NCI-H187 (cell line): ENCODE data around the gene RAB11FIP3.
"Not testable (repeated sequence)": the region's sequence is repeated elsewhere in the genome, so short reads cannot be mapped to it uniquely, and the experiment has no call there.

Experiments
- DNase-seq, 2 experiments: peaks; one replicate each; lab custom pipeline; 2025; lab: John Stamatoyannopoulos, UW

The RAB11FIP3 gene

GRCh38 chr16:425082-425718, at the start of gene RAB11FIP3:
Gene RAB11FIP3, plus strand, starts transcription at chr16:425649. Its CDS starts 358 bp downstream, at chr16:426007.
- peak; percentile 82 to 89 for DNase-seq

DNA sequence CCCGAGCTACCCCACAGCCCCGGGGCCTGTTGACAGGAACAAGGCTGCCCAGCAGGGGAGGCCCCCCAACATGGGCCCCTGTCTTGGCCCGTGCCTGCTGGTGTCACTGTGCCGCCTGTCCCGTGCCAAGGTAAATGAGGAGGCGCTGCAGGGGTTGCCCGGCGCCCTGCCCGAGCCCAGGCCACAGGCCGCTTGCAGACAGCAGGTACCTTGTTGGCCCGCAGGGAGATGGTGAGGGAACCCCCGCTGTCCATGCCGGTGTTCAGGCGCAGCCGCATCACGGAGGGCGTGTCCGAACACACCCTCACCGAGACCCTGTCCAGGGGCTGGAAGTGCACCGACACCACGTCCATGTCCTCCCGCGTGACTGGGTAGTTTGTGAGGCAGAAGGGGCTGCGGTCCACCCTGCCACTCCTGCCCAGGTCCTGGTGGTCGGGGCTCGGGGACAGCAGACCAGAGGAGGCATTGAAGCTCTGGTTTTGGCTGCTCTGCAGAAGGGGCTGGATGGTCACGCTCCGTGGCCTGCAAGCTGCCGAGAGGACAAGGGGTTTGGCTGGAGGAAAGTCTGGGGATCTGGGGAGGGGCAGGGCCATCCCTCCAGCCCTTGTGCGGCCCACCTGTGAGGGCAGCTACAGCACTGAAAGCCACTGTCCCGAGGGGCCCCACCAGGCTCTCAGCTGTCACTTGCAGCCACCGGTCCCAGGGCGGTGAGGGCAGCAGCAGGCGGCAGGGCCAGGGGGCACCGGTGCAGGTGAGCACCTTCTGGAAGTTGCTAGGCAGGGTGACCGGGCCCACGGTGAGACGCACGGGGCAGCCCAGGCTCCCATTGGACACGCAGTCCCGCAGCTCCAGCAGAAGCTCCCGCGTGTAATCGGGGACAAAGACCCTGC, 49.3 kb upstream of the RAB11FIP3 start:
- DNase-seq = no peak

- no peak for DNase-seq
Measured at GRCh38 chr16:376817-377418, 48.5 kb upstream of the RAB11FIP3 start.

- no peak for DNase-seq
Measured at GRCh38 chr16:377419-377951, 48.0 kb upstream of the RAB11FIP3 start.

DNA sequence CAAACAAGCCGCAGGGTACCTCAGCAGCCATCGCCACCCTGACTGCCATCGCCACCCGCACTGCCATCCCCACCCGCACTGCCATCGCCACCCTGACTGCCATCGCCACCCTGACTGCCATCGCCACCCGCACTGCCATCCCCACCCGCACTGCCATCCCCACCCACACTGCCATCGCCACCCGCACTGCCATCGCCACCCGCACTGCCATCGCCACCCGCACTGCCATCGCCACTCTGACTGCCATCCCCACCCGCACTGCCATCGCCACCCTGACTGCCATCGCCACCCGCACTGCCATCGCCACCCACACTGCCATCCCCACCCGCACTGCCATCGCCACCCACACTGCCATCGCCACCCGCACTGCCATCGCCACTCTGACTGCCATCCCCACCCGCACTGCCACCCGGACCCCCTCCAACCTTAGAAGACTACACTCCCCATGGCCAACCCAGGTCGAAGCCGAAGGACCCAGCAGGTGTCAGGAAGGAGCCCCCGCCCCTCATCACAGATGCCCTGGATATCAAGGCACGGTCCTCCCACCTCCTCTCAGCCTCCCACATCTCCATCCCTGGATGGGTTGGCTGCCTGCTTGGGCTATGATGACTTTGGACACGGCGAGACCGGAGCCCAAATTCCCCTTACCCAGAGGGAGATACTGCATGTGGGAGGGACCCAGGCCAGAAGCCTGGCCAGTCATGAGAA, 47.2 kb upstream of the RAB11FIP3 start:
- not testable (repeated sequence) for DNase-seq

GRCh38 chr16:378821-379182, 46.6 kb upstream of the RAB11FIP3 start:
- no peak for DNase-seq

DNA sequence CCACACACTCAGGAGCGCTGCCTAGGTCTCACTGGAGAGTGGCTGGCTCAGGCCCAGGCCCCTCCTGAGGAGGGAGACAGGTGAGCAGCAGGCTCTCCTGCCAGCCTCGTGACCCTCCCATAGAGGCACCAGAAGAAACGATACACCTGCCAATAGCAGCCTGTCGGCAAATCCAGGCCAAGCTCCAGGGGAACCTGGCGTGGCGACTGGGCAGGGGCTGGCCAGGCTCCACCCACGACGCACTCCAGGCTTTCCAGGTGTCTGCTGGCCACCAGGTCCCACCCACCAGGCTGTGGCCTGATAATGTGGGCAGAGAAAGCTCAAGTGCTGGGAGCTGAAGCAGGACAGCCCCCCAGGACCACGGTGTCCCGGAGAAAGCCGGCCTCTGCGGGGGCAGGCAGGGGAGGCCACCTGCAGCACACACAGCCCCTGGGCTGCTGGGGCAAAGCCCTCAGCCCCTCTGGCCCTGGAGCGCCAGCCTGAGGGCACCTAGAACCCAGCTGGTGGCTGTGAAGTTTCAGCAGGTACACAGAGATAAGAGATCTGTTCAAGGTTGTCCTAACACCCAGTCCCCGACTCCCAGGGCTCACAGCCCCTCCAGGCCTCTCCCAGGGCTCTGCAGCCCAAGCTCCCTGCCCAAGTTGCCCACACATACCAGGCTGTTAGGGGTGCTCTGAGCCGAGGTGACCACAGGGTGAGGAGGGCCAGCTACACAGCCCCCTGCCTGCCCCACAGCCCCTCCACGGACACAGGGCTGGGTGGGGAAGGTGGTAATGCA, 46.1 kb upstream of the RAB11FIP3 start:
- DNase-seq = peak; percentile 94 to 96

- DNase-seq = no peak
Measured at GRCh38 chr16:379961-380761, 45.3 kb upstream of the RAB11FIP3 start.

GRCh38 chr16:380762-381011, 44.8 kb upstream of the RAB11FIP3 start:
- DNase-seq = no peak

GRCh38 chr16:381012-381788, 44.2 kb upstream of the RAB11FIP3 start:
- no peak for DNase-seq

GRCh38 chr16:381789-382717, 43.4 kb upstream of the RAB11FIP3 start, which contains the start of gene PGAP6:
Gene PGAP6, minus strand, starts transcription at chr16:381978. Its CDS starts 157 bp downstream, at chr16:381821.
- peak in 1 of 2 experiments; percentile 82 for DNase-seq

DNA sequence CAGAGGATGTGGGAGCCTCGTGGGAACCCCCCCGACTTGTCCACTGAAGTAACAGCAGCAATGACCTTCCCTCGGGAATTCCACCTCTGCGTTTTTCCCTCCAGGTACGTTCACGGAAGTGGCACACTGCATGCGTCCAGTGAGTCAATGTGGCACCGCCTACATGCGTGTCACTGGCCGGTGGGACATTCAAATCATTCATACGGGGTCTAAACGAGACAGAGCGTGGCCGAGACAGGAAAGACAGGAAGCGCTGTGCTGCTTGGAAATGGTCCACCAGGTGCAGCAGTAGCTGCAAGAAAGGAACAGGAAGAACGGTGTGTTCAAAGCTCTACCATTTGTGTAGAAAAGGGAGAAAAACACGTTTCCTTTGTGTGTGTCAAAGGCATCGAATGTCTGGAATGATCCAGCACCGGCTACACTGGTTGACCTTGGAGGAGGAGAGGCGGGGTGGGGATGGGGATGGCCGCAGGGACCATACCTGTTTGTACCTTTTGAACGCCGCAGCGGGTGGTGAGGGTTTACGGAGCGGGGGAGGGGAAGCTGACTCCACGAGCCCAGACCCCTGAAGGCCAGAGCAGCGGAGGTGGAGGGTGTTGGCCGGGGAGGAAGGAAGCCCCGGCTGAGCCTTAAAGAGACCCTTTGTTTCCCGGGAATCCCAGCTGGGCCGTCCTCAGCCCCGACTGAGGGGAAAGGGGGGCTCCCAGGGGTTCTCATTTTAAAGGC, 42.0 kb upstream of the RAB11FIP3 start:
- DNase-seq = peak in 1 of 2 experiments; percentile 32

DNA sequence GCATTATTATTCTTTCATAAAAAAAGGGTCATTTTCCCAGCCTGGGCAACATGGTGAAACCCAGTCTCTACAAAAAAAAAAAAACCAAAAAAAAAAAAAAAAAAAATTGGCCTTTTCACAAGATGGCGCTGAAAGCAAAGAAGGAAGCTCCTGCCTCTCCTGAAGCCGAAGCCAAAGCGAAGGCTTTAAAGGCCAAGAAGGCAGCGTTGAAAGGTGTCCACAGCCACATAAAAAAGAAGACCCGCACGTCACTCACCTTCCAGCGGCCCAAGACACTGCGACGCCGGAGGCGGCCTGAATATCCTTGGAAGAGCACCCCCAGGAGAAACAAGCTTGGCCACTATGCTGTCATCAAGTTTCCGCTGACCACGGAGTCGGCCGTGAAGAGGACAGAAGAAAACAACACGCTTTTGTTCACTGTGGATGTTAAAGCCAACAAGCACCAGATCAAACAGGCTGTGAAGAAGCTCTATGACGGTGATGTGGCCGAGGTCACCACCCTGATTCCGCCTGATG, 38.8 kb upstream of the RAB11FIP3 start:
- no peak for DNase-seq

GRCh38 chr16:387761-388666, 37.4 kb upstream of the RAB11FIP3 start:
- not testable (repeated sequence) for DNase-seq

GRCh38 chr16:389352-389751, 36.1 kb upstream of the RAB11FIP3 start:
- DNase-seq = no peak

DNA sequence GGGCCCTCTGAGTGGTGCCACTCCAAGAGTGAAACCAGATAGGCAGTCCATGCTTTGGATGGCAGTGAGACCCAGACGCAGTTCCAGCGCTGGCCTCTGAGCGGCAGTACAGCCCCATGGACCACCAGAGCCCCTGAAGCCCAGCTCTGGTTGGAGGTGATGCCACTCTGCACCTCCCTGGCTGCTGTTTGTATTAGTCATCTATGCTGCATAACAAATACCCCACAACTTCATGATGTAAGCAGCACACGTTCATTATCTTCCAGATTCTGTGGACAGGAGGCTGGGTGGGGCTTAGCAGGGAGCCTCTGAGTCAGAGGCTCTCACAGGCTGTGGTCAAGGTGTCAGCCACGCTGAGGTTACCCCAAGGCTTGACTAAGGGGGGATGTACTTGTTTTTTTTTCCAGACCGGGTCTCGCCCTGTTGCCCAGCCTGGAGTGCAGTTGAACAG, 33.5 kb upstream of the RAB11FIP3 start:
- DNase-seq = peak; percentile 36 to 69
